GM19043 (cell line): ENCODE measurements around the gene SYNDIG1.

Experiments used
- ATAC-seq: cut with Tn5 transposase; IDR thresholded peaks from one replicate; pipeline ENCODE4 v1.9.1; 2021; ENCODE audit warnings: low read depth; ENCODE audit not compliant: unreplicated experiment

SYNDIG1 gene

DNA sequence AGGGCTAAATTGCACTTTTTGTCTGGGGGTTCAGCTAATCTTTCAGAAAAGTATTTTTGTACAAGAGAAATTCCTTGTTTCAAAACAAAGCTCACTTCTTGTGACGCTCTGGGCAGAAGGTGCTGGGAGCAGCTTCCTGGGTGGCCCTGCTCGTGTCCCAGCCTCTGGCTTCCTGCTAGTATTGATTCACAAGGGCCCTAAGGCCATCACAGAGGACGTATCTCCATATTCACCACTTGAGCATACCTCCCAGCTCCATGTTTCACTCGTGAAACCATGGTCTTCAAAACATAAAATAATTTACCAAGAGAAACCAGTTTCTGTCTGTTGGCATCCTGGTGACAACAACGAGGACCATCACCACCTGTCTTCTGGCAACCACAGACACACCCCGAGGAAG lies 49.1 kb downstream of the SYNDIG1 start:
- ATAC-seq, result no peak

DNA sequence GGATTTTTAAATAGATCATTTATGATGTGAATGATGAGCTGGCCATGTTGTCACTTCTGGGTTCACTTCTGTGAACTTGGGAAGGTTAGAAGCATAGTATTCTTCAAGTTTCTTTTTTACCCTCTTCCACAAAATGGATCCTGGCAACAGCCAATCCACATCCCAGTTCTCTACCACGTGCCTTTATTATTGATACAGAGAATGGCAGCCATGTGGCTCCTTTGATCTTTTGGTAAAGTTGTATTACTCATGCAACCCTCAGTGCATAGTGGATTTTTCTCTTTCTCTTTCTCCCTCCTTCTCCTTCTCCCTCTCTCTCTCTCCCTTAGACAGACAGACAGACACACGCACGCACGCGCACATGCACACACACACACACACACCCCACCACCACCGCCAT lies 50.0 kb downstream of the SYNDIG1 start:
- ATAC-seq, result no peak

DNA sequence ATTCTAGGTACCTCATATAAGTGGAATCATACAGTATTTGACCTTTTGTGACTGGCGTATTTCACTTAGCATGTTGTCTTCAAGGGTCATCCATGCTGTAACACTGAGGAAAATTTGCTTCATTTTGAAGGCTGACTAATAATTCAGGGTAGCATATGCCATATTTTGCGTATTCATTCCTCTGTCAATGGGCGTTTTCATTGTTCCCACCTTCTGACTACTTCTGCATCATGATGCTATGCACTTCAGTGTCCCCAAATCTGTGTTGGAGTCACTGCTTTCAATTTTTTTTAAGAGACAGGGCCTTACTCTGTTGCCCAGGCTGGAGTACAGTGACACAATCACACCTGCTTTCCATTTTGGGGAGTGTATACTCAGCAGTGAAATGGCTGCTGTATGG lies 51.6 kb downstream of the SYNDIG1 start:
- no peak for ATAC-seq

DNA sequence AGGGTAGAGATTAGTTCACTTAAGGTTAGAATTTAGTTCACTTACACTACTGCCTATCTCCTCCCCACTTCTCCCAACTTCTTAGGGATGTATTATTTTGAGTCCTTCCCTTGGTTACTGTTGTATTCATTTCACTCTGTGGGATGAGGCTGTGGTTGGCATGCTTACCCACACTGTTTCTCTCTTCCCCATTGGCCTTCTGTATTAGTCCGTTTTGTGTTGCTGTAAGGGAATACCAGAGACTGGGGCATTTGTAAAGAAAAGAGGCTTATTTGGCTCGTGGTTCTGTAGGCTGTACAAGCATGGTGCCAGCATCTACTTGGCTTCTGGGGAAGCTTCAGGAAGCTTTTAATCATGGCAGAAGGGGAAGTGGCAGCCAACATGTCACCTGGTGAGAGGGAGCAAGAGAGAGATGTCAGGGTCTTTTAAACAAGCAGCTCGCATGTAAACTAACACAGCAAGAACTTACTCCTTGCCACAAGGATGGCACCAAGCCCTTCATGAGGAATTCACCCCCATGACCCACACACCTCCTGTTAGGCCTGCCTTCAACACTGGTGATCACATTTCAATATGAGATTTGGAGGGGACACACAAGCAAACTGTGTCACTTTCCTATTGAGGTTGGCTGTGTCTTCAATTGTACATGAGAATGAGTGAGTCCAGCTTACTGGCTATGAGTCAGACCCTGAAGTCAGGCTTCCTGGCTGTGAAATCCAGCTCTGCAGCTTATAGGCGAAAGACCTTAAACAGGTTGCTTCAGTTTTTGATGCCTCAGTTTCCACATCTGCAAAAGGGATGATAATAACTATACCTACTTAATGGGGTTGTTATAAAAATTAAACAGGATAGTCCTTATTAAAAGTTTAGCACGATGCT lies 53.3 kb downstream of the SYNDIG1 start:
- ATAC-seq, result no peak

DNA sequence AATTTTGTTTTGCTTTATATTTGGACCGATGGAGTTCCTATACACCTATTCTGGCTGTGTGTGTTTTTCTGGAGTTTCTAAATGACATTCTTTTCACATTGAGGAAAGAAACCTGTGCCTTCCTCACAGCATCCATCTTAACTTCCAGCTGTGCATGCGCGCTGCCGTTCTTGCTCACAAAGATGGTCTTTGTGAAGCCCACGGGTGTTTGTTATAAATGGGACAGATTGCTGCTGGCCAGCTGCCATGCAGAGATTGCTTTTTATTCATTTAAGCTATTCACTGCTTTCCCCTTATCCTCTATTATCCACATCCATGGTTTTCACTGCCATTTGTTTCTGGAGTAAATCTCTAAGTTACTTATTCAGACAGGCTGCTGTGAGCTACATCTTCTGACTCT lies 54.2 kb downstream of the SYNDIG1 start:
- ATAC-seq, result no peak

DNA sequence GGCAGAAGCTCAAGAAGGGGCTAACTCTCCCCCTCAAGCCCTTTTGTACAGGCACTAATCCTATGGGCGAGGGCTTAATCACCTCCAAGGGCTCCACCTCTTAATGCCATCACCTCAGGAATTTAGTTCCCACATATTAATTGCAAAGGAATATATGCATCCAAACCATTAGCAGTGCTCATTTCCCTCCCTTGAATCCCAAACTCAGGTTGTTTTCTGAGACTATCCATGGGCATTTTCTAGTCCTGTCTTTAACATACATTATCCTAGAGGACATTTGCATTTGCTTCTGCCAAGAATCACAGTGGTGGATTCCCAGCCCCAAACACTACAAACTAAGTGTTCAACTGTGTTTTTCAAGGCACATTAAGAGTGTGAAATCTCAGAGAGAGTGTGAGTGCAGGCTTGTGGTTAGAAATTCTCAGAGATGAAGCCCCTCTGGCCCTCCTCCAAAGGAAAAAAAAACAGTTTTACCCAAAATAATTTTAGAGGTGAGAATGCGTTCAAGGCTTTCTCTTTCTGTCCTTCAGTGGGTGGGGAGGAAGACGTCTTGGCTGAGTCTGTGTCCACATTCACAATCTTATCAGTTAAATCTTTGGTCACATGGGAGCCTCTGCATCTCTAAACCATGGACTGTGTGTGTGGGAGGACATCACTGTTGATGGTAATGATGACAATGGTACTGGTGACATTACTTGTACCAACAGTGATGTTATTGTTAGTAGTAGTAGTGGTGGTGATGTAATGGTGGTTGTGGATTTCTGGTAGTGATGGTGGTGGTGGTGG lies 59.3 kb downstream of the SYNDIG1 start:
- no peak for ATAC-seq

DNA sequence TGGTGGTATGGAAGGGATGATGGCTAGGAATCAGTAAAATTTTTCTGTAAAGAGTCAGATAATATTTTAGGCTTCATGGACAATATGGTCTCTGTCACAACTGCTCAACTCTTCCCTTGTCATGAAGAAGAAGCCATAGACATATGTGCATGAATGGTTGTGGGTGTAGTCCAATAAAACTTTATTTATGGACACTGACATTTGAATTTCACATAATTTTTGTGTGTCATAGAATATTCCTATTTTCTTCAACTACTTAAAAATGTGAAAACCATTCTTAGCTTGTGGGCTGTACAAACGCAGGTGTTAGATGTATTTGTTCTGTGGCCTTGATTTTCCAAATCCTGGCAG lies 59.9 kb downstream of the SYNDIG1 start:
- no peak for ATAC-seq

DNA sequence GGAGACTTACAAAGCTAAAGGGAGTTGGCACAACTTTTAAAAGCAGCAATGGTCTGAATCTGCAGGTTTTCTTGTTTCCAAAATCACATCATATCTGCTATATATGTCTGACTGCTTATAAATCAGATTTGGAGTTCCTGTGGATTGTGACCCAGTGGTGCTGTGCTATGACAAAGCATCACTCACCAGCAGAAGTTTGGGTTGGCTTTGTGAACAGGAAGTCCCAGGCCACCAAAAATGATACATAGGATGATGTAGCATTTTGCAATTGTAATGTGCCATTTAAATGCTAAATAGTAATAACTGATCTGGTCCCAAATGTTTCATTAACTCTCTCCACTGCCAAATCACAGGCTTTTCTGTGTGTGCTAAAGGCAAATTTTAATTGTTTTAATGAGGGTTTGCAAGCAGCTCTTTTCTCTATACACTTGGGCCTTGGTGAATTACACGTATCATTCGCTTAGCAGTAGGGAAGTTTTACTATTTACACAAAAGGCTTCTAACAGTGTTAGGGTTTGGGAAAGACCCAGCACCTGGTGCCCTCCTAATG lies 60.8 kb downstream of the SYNDIG1 start:
- no peak for ATAC-seq

DNA sequence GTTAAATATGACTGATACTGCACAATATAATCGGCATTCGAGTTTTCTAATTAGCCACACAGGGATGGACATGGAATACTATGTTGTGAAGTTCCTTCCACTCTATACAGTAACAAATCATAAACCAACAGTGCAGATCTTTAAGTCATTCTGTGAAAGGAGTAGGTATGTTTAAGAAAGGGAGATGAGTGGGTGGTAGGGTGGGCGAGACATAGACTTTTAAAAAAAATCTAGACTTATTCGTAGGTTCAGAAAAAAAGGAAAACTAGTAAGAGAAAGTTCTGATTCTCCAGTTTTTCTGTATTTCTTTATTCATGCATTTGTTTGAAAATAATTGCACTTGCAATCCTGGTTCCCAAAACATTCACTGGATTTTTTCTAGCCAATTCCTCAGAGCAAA lies 61.8 kb downstream of the SYNDIG1 start:
- ATAC-seq, result no peak

DNA sequence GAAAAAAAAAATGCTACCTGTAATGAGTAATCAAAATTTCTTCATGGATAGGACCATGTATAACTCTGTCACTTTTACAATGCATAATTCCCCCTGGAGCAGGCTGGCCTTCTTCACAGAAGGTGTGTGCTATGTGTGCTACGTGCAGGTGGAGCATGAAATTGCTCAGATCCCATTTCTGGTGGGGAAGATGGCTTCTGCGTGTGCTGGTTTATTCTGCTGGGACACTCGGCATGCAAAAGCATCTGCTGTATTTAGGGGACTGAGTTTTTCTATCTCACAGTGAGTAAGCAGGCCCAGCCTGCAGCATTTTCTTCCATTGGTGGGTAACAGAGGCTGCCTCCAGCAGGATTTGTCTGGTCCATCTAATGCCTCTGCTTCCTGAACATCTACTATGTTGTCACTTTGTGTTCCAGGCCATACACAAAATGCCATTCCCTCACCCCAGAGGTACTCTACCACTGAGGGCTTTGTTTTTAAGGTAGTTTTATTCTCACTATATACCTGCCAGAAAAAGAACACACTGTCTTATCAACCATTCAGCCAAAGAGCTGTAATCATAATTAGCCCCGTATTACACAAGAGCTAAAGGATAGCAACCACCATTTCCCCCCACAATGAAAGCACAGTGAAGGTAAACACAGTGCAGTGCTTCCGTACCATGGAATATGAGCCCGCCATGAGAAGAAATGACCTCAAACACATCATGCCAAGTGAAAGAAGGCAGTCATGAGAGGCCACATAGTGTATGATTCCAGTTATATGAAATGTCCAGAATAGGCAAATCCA lies 62.4 kb downstream of the SYNDIG1 start:
- ATAC-seq, result no peak

DNA sequence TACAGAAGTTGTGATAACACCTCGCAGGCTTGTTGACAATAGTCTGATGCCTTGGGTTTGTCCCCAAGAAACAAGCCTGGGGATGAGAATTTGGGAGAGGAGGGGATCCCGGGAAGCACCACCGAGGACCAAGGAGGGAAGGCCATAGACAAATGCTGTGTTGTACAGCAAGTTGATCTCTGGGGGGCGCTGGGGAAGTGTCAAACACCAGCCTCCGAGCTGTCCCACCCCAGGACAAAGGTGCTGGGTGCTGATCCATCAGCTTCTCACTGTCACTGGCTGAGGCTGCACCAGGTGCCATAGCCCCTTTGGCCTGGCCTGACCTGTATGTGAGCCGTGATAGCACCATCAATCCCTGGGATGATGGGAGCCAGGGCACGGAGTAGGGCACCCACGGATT lies 64.0 kb downstream of the SYNDIG1 start:
- ATAC-seq, result no peak

DNA sequence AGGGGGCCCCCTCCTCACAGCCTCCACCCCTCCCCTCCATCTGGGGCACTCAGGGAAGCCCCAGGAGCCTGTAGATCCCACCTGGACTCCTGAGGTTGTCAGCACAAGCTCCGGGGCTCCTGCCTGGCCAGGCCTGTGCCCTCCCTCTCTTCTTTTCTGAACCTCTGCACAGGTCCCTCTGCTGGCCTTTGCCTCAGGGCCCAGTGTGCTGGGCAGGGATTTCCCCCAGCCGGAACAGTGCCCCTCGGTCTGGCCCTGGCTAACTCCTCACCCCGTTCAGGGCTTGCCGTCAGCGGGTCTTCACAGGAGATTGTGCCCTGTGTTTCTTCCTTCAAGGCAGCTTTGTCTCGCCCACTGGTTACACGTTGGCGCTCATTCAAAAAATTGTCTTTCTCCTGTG lies 64.9 kb downstream of the SYNDIG1 start:
- no peak for ATAC-seq

DNA sequence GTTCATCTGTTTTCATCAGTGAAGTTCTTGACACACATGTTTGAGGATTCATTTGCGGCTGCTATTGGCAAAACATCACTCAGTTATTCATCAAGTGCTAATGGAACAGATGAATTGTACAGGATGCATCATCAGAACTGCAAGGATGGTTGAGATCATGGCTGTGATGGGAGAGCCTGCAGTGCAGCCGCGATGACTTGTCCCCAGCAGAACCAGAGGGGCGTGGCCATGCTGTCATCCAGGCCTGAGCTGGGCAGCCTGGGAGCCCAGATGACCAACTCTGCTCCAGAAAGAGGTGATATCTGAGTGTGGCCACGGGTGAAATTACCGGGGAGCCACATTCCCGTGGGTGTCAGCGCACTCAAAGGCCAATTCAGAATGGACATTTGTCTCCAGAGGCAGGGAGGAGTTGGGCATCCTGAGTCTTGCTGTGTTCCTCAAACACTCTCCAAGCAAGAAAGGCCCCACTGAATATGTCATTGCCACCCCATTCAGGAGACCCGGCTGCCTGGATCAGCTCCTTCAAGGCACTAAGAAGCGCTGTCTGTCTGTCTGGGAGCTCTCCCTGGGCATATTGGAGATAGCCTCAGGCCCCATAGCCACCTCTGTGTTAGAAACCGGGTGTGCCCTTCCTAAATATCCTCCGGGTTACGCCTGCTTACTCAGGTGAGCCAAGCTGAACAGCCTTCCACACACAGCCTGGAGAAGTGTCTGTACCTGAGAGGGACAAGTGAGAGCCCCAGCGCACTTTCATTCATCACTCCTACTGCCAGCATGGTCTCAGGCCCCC lies 66.7 kb downstream of the SYNDIG1 start:
- no peak for ATAC-seq

DNA sequence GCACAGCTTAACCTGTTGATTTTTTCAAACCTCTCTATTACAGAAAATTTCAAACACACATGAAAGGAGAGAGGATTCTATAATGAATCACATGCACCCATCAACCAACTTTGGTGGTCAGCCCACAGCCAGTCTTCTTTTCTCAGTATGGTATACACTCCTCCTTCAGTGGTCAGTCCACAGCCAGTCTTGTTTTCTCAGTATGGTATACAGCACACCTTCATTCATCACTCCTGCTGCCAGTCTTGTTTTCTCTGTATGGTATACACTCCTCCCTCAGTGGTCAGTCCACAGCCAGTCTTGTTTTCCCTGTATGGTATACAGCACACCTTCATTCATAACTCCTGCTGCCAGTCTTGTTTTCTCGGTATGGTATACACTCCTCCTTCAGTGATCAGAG lies 67.8 kb downstream of the SYNDIG1 start:
- no peak for ATAC-seq

DNA sequence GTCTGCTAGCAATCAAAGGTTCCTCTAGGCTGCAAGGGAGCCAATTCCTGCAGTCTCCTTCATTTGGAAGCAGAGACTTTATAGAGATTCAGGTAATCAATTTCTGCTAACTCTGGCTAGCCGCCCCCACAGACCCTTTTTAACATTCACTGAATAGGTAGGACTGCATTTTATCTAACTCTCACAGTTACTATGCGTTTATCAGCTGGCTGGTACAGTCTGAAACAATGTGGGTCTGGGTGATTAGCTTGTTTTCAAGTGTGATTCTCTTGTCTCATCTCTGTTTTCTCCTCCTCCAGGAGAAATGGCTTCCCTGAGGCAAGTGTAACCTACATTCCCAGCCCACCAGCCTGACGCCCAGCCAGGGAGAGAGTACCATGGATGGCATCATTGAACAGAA lies 73.3 kb downstream of the SYNDIG1 start:
- no peak for ATAC-seq

DNA sequence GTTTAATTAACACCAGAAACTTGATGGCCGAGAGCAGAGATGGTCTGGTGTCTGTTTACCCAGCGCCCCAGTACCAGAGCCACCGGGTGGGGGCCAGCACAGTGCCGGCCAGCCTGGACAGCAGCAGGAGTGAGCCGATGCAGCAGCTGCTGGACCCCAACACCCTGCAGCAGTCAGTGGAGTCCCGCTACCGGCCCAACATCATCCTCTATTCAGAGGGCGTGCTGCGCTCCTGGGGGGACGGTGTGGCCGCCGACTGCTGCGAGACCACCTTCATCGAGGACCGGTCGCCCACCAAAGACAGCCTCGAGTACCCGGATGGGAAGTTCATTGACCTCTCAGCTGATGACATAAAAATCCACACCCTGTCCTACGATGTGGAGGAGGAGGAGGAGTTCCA lies 73.7 kb downstream of the SYNDIG1 start:
- no peak for ATAC-seq

DNA sequence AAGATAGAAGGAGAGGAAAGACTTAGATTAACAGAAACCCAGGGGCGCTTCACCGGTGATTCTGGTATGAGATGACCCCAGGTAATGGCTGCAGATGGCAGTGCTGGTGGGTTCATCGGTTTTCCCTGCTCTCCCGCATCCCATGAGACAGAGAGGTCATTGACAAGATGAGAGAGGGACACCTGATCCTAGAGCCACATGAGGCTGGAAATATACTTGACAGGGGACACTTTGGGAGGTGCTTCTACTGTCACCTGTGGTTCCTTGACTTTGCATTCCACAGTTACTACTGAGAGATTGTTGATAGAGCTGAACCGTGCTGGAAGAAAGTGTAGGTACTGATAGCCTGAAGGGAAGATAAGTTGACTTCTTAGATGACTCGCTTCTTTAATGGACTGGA lies 74.3 kb downstream of the SYNDIG1 start:
- no peak for ATAC-seq

DNA sequence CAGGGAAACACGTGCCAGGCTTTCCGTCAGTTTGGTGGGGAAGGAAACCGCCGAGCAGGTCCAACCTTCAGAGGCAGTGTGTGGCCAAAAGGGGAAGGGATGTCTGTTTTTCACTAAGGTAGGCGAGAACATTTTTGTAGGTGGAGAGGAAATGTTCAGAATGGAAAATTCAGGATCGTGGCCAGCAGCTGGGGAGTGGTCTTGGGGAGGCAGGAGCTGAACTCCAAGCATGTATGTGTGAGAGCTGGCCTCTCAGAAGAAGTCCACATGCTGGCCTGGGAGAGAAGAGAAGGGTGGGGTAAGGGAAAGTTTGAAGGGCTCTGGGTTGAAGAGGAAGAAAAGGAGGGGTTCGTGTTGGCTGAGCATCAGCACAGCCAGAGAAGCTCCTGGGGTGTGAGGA lies 74.9 kb downstream of the SYNDIG1 start:
- ATAC-seq, result no peak

DNA sequence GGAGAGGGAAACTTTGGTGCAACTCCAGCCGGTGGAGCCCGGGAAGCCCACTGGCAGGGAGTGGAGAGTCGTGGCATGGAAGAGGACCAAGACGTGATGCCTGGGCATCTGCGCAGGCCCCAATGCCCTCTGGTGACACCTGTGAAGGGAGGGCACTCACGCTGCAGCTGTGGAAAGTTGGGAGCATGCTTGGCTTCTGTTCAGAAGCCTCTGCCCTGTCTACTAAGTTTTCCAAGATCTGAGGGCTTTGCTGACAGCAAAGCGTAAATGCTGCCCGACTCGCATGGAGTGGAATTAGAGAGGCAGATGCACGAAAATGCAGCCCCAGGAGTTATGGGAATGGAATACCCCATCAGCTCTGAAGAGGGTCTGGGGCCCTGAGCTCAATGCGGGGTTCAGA lies 75.7 kb downstream of the SYNDIG1 start:
- ATAC-seq, result no peak

DNA sequence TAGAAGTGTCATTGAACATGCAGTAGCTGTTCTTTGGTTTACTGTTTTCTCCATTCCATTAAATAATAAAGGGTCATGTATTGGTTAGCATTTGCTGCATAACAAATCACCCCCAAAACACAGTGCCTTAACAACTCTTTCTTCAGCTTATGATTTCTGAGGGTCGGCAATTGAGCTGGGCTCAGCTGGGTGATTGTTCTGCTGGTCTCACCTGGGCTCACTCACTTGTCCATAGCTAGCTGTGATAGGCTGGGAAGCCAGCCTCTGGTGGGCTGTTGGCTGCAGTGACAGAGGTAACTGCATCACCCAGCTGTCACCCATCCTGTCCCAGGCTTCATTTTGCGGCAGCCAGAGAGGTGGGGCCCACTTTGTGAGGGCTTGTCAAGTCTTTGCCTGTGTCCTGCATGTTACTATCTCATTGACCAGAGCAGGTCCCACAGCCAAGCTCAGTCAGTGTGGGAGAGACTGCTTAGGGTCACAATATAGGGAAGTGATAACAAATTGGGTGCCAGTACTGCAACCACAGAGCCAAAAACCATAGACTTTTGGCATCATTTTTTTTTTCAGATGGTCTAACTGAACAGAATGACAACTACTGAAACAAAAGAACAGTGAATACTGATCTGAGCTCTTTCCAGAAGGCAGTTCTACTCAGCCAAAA lies 76.9 kb downstream of the SYNDIG1 start:
- no peak for ATAC-seq
